A673 (cell line): ENCODE data around the gene BCR. TPM values are rescaled to one million over a fixed set of nuclear protein-coding genes. Genes with fewer than 3 reads are reported as not detected.

Source experiments
- BruUV-seq: library from RNA; stranded (reverse); fragments of 400-500 nt; replicated peaks from 2 replicates; lab custom pipeline; 2021; lab: Mats Ljungman, UMichigan
- CTCF ChIA-PET: fragments of 300-600 bp; sonication (Branson Sonifier 250); formaldehyde crosslinking; loops from one replicate; lab custom pipeline; 2022; ENCODE audit warnings: antibody characterized with exemption; lab: Charles Lee
- POLR2A ChIA-PET: fragments of 300-600 bp; sonication (Branson Sonifier 250); formaldehyde crosslinking; loops from one replicate; lab custom pipeline; 2022; ENCODE audit warnings: antibody characterized with exemption; ENCODE audit not compliant: low non-redundant PET; lab: Charles Lee
- DNase-seq: peaks from one replicate; pipeline ENCODE4 v3.0.0-alpha.2; 2015; ENCODE audit warnings: low spot score
- H3K27ac ChIP-seq: fragments of 200-600 bp; sonication (generic); 2 replicates; pipeline ENCODE4 v1.5.1; 2016; ENCODE audit warnings: mixed run types, low read depth, mild to moderate bottlenecking, mixed read lengths, antibody characterized with exemption, low read length; ENCODE audit not compliant: poor library complexity, severe bottlenecking
- H3K27me3 ChIP-seq: fragments of 200-600 bp; sonication (generic); replicated peaks from 2 replicates; pipeline ENCODE4 v1.6.1; 2017; ENCODE audit warnings: mixed run types, low read depth, mild to moderate bottlenecking, mixed read lengths, antibody characterized with exemption, low read length; ENCODE audit not compliant: insufficient read depth, poor library complexity
- H3K36me3 ChIP-seq: fragments of 200-600 bp; sonication (generic); 2 replicates; pipeline ENCODE4 v1.6.1; 2016; ENCODE audit warnings: mixed run types, mild to moderate bottlenecking, mixed read lengths, antibody characterized with exemption, low read length; ENCODE audit not compliant: insufficient read depth, poor library complexity, severe bottlenecking
- H3K4me1 ChIP-seq: fragments of 200-600 bp; sonication (generic); 2 replicates; pipeline ENCODE4 v1.6.1; 2017; ENCODE audit warnings: mixed run types, mild to moderate bottlenecking, mixed read lengths, antibody characterized with exemption, low read length; ENCODE audit not compliant: insufficient read depth, poor library complexity, severe bottlenecking
- H3K4me3 ChIP-seq: fragments of 200-600 bp; sonication (generic); 2 replicates; pipeline ENCODE4 v1.5.1; 2016; ENCODE audit warnings: low read depth, mixed run types, mild to moderate bottlenecking, mixed read lengths, low read length; ENCODE audit not compliant: poor library complexity, severe bottlenecking
- H3K9me3 ChIP-seq: fragments of 200-600 bp; sonication (generic); 2 replicates; pipeline ENCODE4 v1.6.1; 2016; ENCODE audit warnings: mixed run types, low read depth, mild to moderate bottlenecking, mixed read lengths, antibody characterized with exemption, low read length; ENCODE audit not compliant: poor library complexity, severe bottlenecking
- EZH2 ChIP-seq: fragments of 200-600 bp; sonication (generic); IDR thresholded peaks from 2 replicates; pipeline ENCODE4 v1.6.1; 2017; ENCODE audit warnings: borderline replicate concordance, low read depth, mild to moderate bottlenecking, mixed read lengths, antibody characterized with exemption, low read length; ENCODE audit not compliant: poor library complexity, severe bottlenecking
- intact Hi-C: fragments of 100-400 bp; cut with micrococcal nuclease; formaldehyde crosslinking; loops from one replicate; pipeline ENCODE4 v1.10.0; 2022; ENCODE audit not compliant: unreplicated experiment
- total RNA-seq: library from RNA; stranded (reverse); gene quantifications from 2 replicates; pipeline ENCODE4 v1.2.3, GENCODE V29; 2021
- TF ChIP-seq, protein P1 (sequence below): fragments of 300-800, 200-600 bp; sonication (generic); conservative IDR thresholded peaks from 2 replicates; pipeline ENCODE4 v1.5.1; 2017; ENCODE audit warnings: low read depth, mild to moderate bottlenecking, antibody characterized with exemption, low read length, moderate library complexity, mixed read lengths

The BCR gene
- total RNA-seq, 1 experiment from 2014 or later = 63.1 TPM

DNA sequence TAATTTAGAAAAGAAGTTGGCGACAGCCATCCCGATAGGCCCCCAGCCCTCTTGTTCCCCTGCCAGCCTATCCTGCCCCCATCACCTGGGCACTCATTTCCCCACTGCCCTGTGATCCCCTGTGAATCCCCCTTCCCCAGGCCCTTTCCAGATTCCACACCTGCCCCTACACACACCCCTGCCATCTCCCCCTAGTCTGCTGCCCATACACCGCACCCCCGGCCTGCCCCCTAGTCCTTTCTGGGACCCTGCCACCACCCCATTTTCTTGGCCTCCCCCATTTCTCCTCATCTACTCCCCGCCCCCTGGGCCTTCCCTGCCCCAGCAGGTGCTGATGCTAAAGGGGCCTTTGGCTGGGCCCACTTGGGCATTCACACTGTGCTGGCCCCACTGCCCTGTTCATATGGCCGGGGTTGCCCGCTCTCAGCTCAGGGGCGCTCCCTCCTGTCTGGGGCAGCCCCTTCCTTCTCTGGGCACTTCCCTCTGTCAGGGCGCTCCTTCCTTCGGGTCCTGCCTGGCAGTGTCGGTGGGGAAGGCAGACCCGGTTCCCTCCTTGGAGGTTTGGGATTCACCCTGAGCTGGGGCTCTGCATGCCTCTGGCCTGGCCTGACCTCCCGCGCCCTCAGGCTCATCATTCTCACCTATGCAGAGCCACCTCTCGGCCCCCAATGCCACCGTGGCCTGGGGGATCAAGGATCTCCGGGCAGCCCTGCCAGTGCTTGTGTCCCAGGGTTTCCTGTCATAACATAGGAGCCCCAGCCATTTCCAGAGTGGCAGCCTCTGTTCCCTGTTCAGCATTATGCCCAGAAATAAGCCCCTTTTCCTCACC is 108.2 kb downstream of the BCR start:
- no peaks in the 10 kb centered on the region for H3K9me3 ChIP-seq
- no peak for DNase-seq
- H3K27me3 ChIP-seq = no peaks in the 10 kb centered on the region
- no peak overlapping the region for H3K27ac ChIP-seq
- no peaks in the 10 kb centered on the region for H3K4me1 ChIP-seq
- no peak overlapping the region for H3K4me3 ChIP-seq
- BruUV-seq = no TSS peak
- ChIA-PET CTCF (interaction anchor here (1.7 kb wide), 1 partner anchor 115 kb away, joined by 3 read pairs; no protein-coding TSS in a partner anchor), POLR2A (no interaction called here)
- TF ChIP-seq EZH2 = no peak
- TF ChIP-seq, protein P1, sequence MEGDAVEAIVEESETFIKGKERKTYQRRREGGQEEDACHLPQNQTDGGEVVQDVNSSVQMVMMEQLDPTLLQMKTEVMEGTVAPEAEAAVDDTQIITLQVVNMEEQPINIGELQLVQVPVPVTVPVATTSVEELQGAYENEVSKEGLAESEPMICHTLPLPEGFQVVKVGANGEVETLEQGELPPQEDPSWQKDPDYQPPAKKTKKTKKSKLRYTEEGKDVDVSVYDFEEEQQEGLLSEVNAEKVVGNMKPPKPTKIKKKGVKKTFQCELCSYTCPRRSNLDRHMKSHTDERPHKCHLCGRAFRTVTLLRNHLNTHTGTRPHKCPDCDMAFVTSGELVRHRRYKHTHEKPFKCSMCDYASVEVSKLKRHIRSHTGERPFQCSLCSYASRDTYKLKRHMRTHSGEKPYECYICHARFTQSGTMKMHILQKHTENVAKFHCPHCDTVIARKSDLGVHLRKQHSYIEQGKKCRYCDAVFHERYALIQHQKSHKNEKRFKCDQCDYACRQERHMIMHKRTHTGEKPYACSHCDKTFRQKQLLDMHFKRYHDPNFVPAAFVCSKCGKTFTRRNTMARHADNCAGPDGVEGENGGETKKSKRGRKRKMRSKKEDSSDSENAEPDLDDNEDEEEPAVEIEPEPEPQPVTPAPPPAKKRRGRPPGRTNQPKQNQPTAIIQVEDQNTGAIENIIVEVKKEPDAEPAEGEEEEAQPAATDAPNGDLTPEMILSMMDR = no peak
- intact Hi-C loops = no loop called here
- H3K36me3 ChIP-seq = peaks cover 16% of the 10 kb centered on the region

DNA sequence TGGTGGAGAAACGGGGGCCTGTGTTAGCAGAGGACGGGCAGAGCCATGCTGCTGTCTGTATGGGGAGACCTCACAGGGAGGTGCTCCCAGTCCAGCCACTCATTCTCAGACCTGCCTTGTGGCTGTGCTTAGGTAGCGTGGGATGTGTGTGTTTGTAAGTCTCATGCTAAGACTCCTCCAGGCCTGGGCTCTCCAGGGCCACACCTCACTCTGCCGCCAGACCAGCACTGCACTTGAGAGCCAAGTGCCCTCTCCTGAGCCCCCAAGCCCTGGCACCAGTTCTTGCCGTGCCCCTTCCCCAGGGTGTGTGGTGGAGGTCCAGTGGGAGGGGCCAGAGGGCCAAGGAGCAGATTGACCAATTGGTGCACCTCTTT is 108.8 kb downstream of the BCR start:
- intact Hi-C loops = no loop called here
- Histone ChIP-seq H3K36me3 (peaks cover 16% of the 10 kb centered on the region), H3K9me3 (no peaks in the 10 kb centered on the region), H3K27me3 (no peaks in the 10 kb centered on the region), H3K4me3 (no peak overlapping the region), H3K27ac (no peak overlapping the region), H3K4me1 (no peaks in the 10 kb centered on the region)
- DNase-seq = no peak
- no TSS peak for BruUV-seq
- ChIA-PET POLR2A (no interaction called here), CTCF (interaction anchor here (1.7 kb wide), 1 partner anchor 115 kb away, joined by 3 read pairs; no protein-coding TSS in a partner anchor)
- TF ChIP-seq, protein P1 = no peak
- TF ChIP-seq EZH2 = no peak

DNA sequence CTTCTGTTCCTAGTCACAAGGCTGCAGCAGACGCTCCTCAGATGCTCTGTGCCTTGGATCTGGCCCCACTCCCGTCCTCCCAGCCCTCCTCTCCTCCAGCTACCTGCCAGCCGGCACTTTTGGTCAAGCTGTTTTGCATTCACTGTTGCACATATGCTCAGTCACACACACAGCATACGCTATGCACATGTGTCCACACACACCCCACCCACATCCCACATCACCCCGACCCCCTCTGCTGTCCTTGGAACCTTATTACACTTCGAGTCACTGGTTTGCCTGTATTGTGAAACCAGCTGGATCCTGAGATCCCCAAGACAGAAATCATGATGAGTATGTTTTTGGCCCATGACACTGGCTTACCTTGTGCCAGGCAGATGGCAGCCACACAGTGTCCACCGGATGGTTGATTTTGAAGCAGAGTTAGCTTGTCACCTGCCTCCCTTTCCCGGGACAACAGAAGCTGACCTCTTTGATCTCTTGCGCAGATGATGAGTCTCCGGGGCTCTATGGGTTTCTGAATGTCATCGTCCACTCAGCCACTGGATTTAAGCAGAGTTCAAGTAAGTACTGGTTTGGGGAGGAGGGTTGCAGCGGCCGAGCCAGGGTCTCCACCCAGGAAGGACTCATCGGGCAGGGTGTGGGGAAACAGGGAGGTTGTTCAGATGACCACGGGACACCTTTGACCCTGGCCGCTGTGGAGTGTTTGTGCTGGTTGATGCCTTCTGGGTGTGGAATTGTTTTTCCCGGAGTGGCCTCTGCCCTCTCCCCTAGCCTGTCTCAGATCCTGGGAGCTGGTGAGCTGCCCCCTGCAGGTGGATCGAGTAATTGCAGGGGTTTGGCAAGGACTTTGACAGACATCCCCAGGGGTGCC is 109.8 kb downstream of the BCR start:
- no peaks in the 10 kb centered on the region for H3K4me1 ChIP-seq
- CTCF ChIA-PET = interaction anchor here (0.5 to 1.7 kb wide), 8 partner anchors 8 to 179 kb away, joined by 3 to 7 read pairs (median 3); no protein-coding TSS in a partner anchor

More for the DNA sequence above, 109.8 kb downstream of the BCR start:
- BruUV-seq = no TSS peak
- Histone ChIP-seq H3K9me3 (no peaks in the 10 kb centered on the region), H3K27ac (no peak overlapping the region), H3K4me3 (no peak overlapping the region), H3K36me3 (peaks cover 20% of the 10 kb centered on the region), H3K27me3 (no peaks in the 10 kb centered on the region)
- TF ChIP-seq EZH2 = no peak
- TF ChIP-seq, protein P1 = peak; percentile 78
- DNase-seq = peak; percentile 63
- intact Hi-C loops = no loop called here
- POLR2A ChIA-PET = no interaction called here
